Measurements from ENCODE around the gene PNMA8A. TPM values are rescaled to one million over a fixed set of nuclear protein-coding genes. Genes with fewer than 3 reads are reported as not detected.

Gene PNMA8A
- total and polyA plus RNA-seq, 2 experiments from 2014 or later = 0.26 to 0.76 TPM

DNA sequence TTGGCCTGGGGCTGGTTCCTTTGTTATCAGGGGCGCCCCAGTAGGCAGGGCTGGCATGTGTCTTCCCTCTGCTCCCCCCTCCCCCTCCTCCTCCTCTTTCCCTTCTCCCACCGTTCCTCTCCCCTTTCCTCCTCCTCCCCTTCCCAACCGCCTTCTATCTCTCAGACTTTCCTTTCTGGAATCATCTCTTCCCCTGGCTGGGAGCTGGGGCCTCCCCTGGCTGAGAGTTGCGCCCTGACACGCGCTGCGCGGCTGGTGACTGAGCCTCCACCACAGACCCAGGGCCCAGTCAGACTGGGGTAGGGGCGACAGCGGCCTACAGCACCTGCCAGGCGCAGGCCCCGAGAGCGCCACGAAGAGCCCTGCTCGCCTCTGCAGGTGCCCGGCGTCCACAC, 21.5 kb upstream of the PNMA8A start:
- TF ChIP-seq EZH2phosphoT487 (IDR thresholded peaks at IDR 0.05; ENCODE audit: insufficient read depth, low read depth) = no peak
- TF ChIP-seq EZH2 (IDR thresholded peaks at IDR 0.05; ENCODE audit: insufficient read depth, poor library complexity, severe bottlenecking) = no peak
- Histone ChIP-seq H3K4me2 (ENCODE audit: unreplicated experiment) (no peak overlapping the region), H3K36me3 (ENCODE audit: low read depth) (no peaks in the 10 kb centered on the region), H3K27me3 (replicated peaks; ENCODE audit: insufficient read depth) (no peaks in the 10 kb centered on the region; the same call in 1 of the 2 replicates), H3K9me3 (ENCODE audit: low read depth) (no peaks in the 10 kb centered on the region), H3K79me2 (ENCODE audit: insufficient read depth) (no peaks in the 10 kb centered on the region), H2AFZ (peak overlapping the region; percentile 76), H3K4me1 (ENCODE audit: insufficient read depth) (no peaks in the 10 kb centered on the region), H3K27ac (no peak overlapping the region), H3K9me2 (ENCODE audit: insufficient read depth) (no peaks in the 10 kb centered on the region), H4K20me1 (ENCODE audit: insufficient read depth) (no peaks in the 10 kb centered on the region), H3K9ac (peak overlapping the region; percentile 64), H3F3A (ENCODE audit: insufficient read depth) (no peaks in the 10 kb centered on the region), H3K4me3 (0 out of 2 replicates have a peak overlapping the region, but pooled peaks have one; percentile 31)
- in situ Hi-C loops (cut with MboI) = no loop called here
- WGBS, 2 experiments (ENCODE audit: low coverage in 1 of 2, low lambda C conversion rate in 2 of 2, missing lambda C conversion rate in 2 of 2) = 38 to 42% methylated on average over 15 to 17 of the region's 17 CpGs
- DNase-seq = no peak

DNA sequence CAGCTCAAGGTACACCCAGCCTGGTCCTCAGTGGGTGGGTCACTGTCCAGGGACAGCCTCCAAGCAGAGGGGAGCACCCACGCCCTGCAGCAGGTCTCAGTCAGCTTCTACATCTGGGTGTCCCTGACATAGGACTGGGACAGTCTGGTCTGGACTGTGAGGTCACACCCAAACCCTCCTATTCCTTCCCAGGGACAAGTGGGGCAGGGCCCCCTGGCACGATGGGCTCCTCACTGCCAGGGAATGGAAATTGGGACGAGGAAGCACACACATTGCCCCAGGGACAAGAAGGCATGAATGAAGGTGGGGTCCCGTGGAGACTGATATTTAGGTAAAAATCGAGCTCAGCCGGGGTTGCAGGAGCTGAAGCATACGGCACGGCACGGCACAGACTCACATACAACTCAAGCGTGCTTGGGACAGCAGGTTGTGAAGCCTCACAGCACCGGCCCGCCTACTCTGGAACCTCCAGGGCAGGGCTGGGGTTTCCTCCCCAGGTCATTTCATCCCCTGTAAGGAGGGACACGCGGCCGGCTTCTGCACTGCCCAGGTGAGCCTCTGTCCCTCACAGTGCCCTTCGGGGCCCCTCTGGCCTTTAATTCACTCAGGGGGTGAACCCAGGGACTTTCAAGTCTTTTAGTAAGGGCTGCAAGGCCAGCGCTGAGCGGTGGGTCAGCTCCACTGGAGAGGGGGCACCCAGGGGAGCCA, 20.8 kb upstream of the PNMA8A start:
- Histone ChIP-seq H3K4me3 (no peak overlapping the region), H3K27ac (no peak overlapping the region), H3K9me2 (ENCODE audit: insufficient read depth) (no peaks in the 10 kb centered on the region), H3K36me3 (ENCODE audit: low read depth) (no peaks in the 10 kb centered on the region), H3K4me2 (ENCODE audit: unreplicated experiment) (no peak overlapping the region), H3K79me2 (ENCODE audit: insufficient read depth) (no peaks in the 10 kb centered on the region), H3F3A (ENCODE audit: insufficient read depth) (no peaks in the 10 kb centered on the region), H3K4me1 (ENCODE audit: insufficient read depth) (peaks cover 5% of the 10 kb centered on the region), H3K9ac (no peak overlapping the region), H3K27me3 (replicated peaks; ENCODE audit: insufficient read depth) (no peaks in the 10 kb centered on the region; the same call in 1 of the 2 replicates), H4K20me1 (ENCODE audit: insufficient read depth) (no peaks in the 10 kb centered on the region), H2AFZ (no peak overlapping the region), H3K9me3 (ENCODE audit: low read depth) (no peaks in the 10 kb centered on the region)
- WGBS, 2 experiments (ENCODE audit: low coverage in 1 of 2, low lambda C conversion rate in 2 of 2, missing lambda C conversion rate in 2 of 2) = 85 to 86% methylated on average over 14 to 18 of the region's 18 CpGs
- no peak for DNase-seq
- in situ Hi-C loops (cut with MboI) = no loop called here
- TF ChIP-seq EZH2phosphoT487 (IDR thresholded peaks at IDR 0.05; ENCODE audit: insufficient read depth, low read depth) (no peak), EZH2 (IDR thresholded peaks at IDR 0.05; ENCODE audit: insufficient read depth, poor library complexity, severe bottlenecking) (no peak)

DNA sequence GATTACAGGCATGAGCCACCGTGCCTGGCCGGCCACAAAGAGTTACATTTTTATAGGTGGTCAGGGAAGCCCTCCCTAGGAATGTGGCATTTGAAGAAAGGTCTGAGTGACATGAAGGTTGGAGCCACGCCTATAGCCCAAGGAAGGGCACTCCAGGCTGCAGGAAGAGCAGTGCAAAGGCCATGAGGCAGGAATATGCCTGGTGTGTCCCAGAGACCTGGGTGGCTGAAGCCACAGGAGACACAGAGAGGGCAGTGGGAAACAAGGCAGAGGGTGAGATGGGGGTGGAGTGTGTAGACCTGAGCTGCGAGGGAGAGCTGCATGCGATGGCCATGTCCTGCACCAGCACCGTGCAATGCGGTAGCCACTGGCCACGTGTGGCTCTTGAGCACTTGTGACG, 19.4 kb upstream of the PNMA8A start:
- no peak overlapping the region for H3K4me2 ChIP-seq (ENCODE audit: unreplicated experiment)
- H3K4me1 ChIP-seq (ENCODE audit: insufficient read depth) = peaks cover 5% of the 10 kb centered on the region
- H3K4me3 ChIP-seq = no peak overlapping the region
- no peak overlapping the region for H3K27ac ChIP-seq
- in situ Hi-C loops (cut with MboI) = no loop called here
- no peak overlapping the region for H3K9ac ChIP-seq
- H3K9me3 ChIP-seq (ENCODE audit: low read depth) = no peaks in the 10 kb centered on the region
- DNase-seq = no peak
- H3K9me2 ChIP-seq (ENCODE audit: insufficient read depth) = no peaks in the 10 kb centered on the region
- WGBS, 2 experiments (ENCODE audit: low coverage in 1 of 2, low lambda C conversion rate in 2 of 2, missing lambda C conversion rate in 2 of 2) = 92 to 95% methylated on average over 9 of the region's 9 CpGs
- no peaks in the 10 kb centered on the region for H3K79me2 ChIP-seq (ENCODE audit: insufficient read depth)
- H2AFZ ChIP-seq = no peak overlapping the region
- no peaks in the 10 kb centered on the region; the same call in 1 of the 2 replicates for H3K27me3 ChIP-seq (replicated peaks; ENCODE audit: insufficient read depth)
- no peak for TF ChIP-seq EZH2 (IDR thresholded peaks at IDR 0.05; ENCODE audit: insufficient read depth, poor library complexity, severe bottlenecking)
- TF ChIP-seq EZH2phosphoT487 (IDR thresholded peaks at IDR 0.05; ENCODE audit: insufficient read depth, low read depth) = no peak
- H4K20me1 ChIP-seq (ENCODE audit: insufficient read depth) = no peaks in the 10 kb centered on the region
- H3K36me3 ChIP-seq (ENCODE audit: low read depth) = no peaks in the 10 kb centered on the region
- no peaks in the 10 kb centered on the region for H3F3A ChIP-seq (ENCODE audit: insufficient read depth)

DNA sequence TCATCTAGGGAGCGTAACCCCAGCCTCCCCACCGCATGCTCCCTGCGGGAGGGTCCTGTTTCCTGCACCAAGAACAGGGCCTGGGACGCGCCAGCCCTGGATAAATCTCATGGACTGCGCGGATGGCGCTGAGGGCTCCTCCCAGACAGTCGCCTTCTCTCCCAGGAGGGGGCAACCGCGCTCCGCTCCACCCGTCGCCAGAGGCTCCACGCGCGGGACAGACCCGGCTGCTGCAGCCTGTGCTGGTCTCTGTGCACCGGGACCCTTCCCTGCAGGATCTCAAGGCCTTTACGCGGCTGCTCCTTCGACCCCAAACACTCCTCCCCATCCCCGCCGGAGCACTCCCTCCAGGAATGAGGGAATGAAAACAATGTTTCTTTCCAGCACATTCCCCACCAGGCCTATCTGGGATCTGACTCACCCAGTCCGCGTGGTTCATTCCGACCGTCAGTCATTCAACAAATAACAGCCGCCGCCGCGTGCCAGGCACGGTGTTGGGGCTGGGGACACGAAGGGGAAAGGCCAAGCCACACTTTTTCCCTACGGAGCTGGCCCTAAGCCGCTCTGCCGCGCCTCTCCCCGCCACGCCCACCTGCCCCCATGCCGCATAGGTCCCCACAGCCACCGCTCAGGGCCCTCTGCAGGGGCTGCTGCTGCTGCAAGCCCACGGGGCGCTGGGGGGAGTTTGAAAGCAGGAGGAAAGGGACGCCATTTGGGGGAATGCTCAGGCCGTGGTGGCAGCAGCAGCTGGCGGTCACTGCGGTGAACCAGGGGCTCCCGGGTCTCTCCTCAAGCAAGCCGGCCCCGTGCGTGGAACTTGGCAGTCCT, 18.3 kb upstream of the PNMA8A start:
- H3K9me3 ChIP-seq (ENCODE audit: low read depth) = no peaks in the 10 kb centered on the region
- in situ Hi-C loops (cut with MboI) = loop anchor here (5.0 to 10.0 kb wide), 2 partner anchors 87 to 205 kb away; no protein-coding TSS in a partner anchor
- H3K9ac ChIP-seq = no peak overlapping the region
- H4K20me1 ChIP-seq (ENCODE audit: insufficient read depth) = no peaks in the 10 kb centered on the region
- H3K27ac ChIP-seq = no peak overlapping the region
- H3K4me2 ChIP-seq (ENCODE audit: unreplicated experiment) = peak overlapping the region; percentile 60
- H3K36me3 ChIP-seq (ENCODE audit: low read depth) = no peaks in the 10 kb centered on the region
- H3F3A ChIP-seq (ENCODE audit: insufficient read depth) = no peaks in the 10 kb centered on the region
- H3K4me3 ChIP-seq = 0 out of 2 replicates have a peak overlapping the region, but pooled peaks have one; percentile 38
- no peaks in the 10 kb centered on the region; the same call in 1 of the 2 replicates for H3K27me3 ChIP-seq (replicated peaks; ENCODE audit: insufficient read depth)
- peak overlapping the region; percentile 64 for H2AFZ ChIP-seq
- H3K79me2 ChIP-seq (ENCODE audit: insufficient read depth) = no peaks in the 10 kb centered on the region
- DNase-seq = peak; percentile 78
- WGBS, 2 experiments (ENCODE audit: low coverage in 1 of 2, low lambda C conversion rate in 2 of 2, missing lambda C conversion rate in 2 of 2) = 13 to 14% methylated on average over 49 to 52 of the region's 52 CpGs
- H3K9me2 ChIP-seq (ENCODE audit: insufficient read depth) = no peaks in the 10 kb centered on the region
- no peak for TF ChIP-seq EZH2 (IDR thresholded peaks at IDR 0.05; ENCODE audit: insufficient read depth, poor library complexity, severe bottlenecking)
- no peak for TF ChIP-seq EZH2phosphoT487 (IDR thresholded peaks at IDR 0.05; ENCODE audit: insufficient read depth, low read depth)
- peaks cover 5% of the 10 kb centered on the region for H3K4me1 ChIP-seq (ENCODE audit: insufficient read depth)
